ENCODE measurements around the gene JADE1. TPM values are rescaled to one million over a fixed set of nuclear protein-coding genes. Genes with fewer than 3 reads are reported as not detected.
A peak's percentile ranks its signal among the peaks of the same experiment; 100 is the strongest.

The JADE1 gene
- total and polyA plus RNA-seq, 4 donors, result 16.8 to 32.3 (median 25.4) TPM

- Histone ChIP-seq H3K4me3 (ENCODE audit: low read depth, low read length) (no peak overlapping the region), H3K36me3 (ENCODE audit: control insufficient read depth, insufficient read depth, low read length) (no peaks in the 10 kb centered on the region), H3K9me3 (ENCODE audit: control insufficient read depth, insufficient read depth, low read length) (no peaks in the 10 kb centered on the region), H3K27me3 (ENCODE audit: control insufficient read depth, insufficient read depth, low read length) (no peaks in the 10 kb centered on the region), H3K27ac (ENCODE audit: low read depth, low read length) (no peak overlapping the region), H3K4me1 (ENCODE audit: control insufficient read depth, insufficient read depth, low read length) (no peaks in the 10 kb centered on the region)
- WGBS (ENCODE audit: insufficient coverage), result 100% methylated on average over 2 of the region's 2 CpGs
- DNase-seq (ENCODE audit: low read depth in 4 of 6, low spot score in 6 of 6), result no peak
These were observed 11.7 kb downstream of the JADE1 start for GRCh38 chr4:128821151-128821550.

DNA sequence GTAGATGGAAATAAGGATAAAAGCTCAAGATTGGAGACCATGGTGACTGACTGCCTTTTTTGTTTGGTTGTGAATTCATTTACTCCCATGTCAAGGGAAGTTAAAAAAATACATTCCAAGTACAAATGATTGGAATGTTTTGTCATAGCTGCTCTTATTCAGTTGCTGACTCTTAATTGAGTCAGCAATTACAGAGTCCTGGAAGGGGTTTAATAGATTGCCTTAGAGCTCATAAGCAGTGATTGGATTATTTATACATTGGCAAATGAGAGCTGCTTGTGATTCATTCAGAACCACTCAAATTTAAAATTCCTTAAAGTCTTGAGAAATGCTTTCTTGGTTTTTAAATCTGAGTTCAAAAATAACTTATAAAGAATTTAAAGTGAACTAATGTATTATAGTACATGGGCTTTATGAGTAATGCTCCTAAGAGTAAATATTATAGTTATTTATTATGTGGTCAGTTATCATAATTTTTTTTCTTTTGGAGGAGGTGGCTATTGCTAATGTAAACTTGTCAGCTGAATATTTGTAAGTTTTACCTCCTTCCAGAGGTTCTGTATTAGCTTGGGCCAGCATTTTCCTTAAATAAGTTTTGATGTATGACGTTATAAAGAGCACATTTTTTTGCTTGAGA is 13.6 kb downstream of the JADE1 start:
- WGBS (ENCODE audit: insufficient coverage), result no CpG with 5 or more reads among the region's 1 CpG
- Histone ChIP-seq H3K4me1 (ENCODE audit: control insufficient read depth, insufficient read depth, low read length) (no peaks in the 10 kb centered on the region), H3K27me3 (ENCODE audit: control insufficient read depth, insufficient read depth, low read length) (no peaks in the 10 kb centered on the region), H3K36me3 (ENCODE audit: control insufficient read depth, insufficient read depth, low read length) (no peaks in the 10 kb centered on the region), H3K9me3 (ENCODE audit: control insufficient read depth, insufficient read depth, low read length) (no peaks in the 10 kb centered on the region), H3K4me3 (ENCODE audit: low read depth, low read length) (no peak overlapping the region), H3K27ac (ENCODE audit: low read depth, low read length) (no peak overlapping the region)
- peak in 1 of 6 donors; percentile 25 for DNase-seq (ENCODE audit: low read depth in 4 of 6, low spot score in 6 of 6)

DNA sequence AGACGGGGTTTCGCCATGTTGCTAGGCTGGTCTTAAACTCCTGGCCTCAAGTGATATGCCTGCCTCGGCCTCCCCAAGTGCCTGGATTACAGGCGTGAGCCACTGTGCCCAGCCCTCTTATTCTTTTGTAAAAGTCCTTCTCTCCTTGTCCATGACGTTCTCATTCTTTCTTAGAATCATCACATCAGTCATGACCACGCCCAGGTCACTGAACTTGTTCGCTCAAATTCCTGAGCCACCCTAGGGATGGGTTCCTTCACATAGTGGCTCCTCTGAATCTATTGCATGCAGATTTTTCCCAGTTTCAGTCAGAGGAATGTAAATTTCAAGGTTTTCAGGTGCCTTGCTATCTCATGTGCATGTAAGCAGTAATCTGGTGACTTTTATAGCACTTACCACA is 15.7 kb downstream of the JADE1 start:
- H3K4me3 ChIP-seq (ENCODE audit: low read depth, low read length), result no peak overlapping the region
- no peak overlapping the region for H3K27ac ChIP-seq (ENCODE audit: low read depth, low read length)
- H3K27me3 ChIP-seq (ENCODE audit: control insufficient read depth, insufficient read depth, low read length), result no peaks in the 10 kb centered on the region
- no peaks in the 10 kb centered on the region for H3K4me1 ChIP-seq (ENCODE audit: control insufficient read depth, insufficient read depth, low read length)
- DNase-seq (ENCODE audit: low read depth in 4 of 6, low spot score in 6 of 6), result no peak
- H3K36me3 ChIP-seq (ENCODE audit: control insufficient read depth, insufficient read depth, low read length), result no peaks in the 10 kb centered on the region
- peaks cover 2% of the 10 kb centered on the region for H3K9me3 ChIP-seq (ENCODE audit: control insufficient read depth, insufficient read depth, low read length)
- 87% methylated on average over 7 of the region's 7 CpGs for WGBS (ENCODE audit: insufficient coverage)

GRCh38 chr4:128827296-128827695 is 17.8 kb downstream of the JADE1 start:
- no peak for DNase-seq (ENCODE audit: low read depth in 4 of 6, low spot score in 6 of 6)
- H3K27me3 ChIP-seq (ENCODE audit: control insufficient read depth, insufficient read depth, low read length), result no peaks in the 10 kb centered on the region
- peaks cover 2% of the 10 kb centered on the region for H3K9me3 ChIP-seq (ENCODE audit: control insufficient read depth, insufficient read depth, low read length)
- H3K36me3 ChIP-seq (ENCODE audit: control insufficient read depth, insufficient read depth, low read length), result no peaks in the 10 kb centered on the region
- no peak overlapping the region for H3K27ac ChIP-seq (ENCODE audit: low read depth, low read length)
- H3K4me3 ChIP-seq (ENCODE audit: low read depth, low read length), result no peak overlapping the region
- peaks cover 4% of the 10 kb centered on the region for H3K4me1 ChIP-seq (ENCODE audit: control insufficient read depth, insufficient read depth, low read length)

DNA sequence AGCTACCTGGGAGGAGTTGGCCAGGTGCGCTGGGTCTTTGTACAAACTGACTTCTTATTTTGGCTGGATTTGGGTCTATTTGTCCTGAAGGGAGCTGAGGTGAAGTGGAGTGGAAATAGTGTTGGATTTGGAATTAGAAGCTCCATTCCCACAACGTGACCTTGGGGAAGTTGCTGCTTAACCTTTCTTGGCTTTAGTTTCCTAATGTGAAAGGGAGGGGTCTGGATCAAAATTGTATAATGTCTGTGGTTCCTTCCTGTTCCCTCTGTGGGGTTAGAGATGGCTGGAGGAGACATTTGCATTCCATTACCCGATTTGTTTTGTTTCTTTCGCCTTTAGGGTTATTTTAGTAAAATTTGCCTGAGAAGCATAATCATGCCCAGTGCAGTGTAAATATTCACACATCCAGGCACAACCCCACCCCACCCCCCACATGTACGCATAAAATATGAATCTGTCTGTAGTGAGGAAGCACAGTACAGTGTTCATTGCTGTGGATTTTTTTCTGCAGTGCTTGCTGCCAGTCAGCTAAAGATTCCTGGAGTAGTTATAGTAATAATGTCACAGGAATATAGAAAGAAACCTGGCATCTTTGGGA is 21.5 kb downstream of the JADE1 start:
- peaks cover 10% of the 10 kb centered on the region for H3K36me3 ChIP-seq (ENCODE audit: control insufficient read depth, insufficient read depth, low read length)
- H3K4me1 ChIP-seq (ENCODE audit: control insufficient read depth, insufficient read depth, low read length), result peaks cover 16% of the 10 kb centered on the region
- WGBS (ENCODE audit: insufficient coverage), result 10% methylated on average over 1 of the region's 5 CpGs
- DNase-seq (ENCODE audit: low read depth in 4 of 6, low spot score in 6 of 6), result peak in 2 of 6 donors; percentile 22 to 38
- no peak overlapping the region for H3K27ac ChIP-seq (ENCODE audit: low read depth, low read length)
- no peaks in the 10 kb centered on the region for H3K27me3 ChIP-seq (ENCODE audit: control insufficient read depth, insufficient read depth, low read length)
- peaks cover 2% of the 10 kb centered on the region for H3K9me3 ChIP-seq (ENCODE audit: control insufficient read depth, insufficient read depth, low read length)
- no peak overlapping the region for H3K4me3 ChIP-seq (ENCODE audit: low read depth, low read length)

- peaks cover 16% of the 10 kb centered on the region for H3K4me1 ChIP-seq (ENCODE audit: control insufficient read depth, insufficient read depth, low read length)
- peak in 3 of 6 donors; percentile 31 to 80 (median 65) for DNase-seq (ENCODE audit: low read depth in 4 of 6, low spot score in 6 of 6)
- peak overlapping the region; percentile 53 for H3K27ac ChIP-seq (ENCODE audit: low read depth, low read length)
- H3K4me3 ChIP-seq (ENCODE audit: low read depth, low read length), result no peak overlapping the region
- WGBS (ENCODE audit: insufficient coverage), result 13% methylated on average over 5 of the region's 8 CpGs
- H3K27me3 ChIP-seq (ENCODE audit: control insufficient read depth, insufficient read depth, low read length), result no peaks in the 10 kb centered on the region
- H3K9me3 ChIP-seq (ENCODE audit: control insufficient read depth, insufficient read depth, low read length), result peaks cover 2% of the 10 kb centered on the region
- peaks cover 10% of the 10 kb centered on the region for H3K36me3 ChIP-seq (ENCODE audit: control insufficient read depth, insufficient read depth, low read length)
These were observed 22.2 kb downstream of the JADE1 start for GRCh38 chr4:128831531-128832242.

DNA sequence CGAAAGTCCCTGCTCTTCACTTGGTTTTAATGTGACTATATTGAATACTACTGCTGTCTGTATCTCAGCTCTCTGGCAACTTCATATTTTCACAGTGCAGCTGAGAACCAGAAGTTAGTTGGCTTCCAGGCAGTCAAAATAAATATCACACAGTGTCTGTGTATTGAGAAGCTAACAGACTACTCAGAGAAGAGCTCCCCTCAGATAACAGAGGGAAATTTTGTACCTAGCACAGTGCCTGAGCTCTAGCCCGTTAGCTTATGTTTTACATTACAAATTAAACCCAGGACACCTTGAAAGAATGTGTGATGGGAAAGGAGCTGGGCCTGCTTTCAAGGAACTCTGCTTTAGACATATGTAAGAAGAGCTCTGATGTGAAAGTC is 22.7 kb downstream of the JADE1 start:
- H3K27me3 ChIP-seq (ENCODE audit: control insufficient read depth, insufficient read depth, low read length), result no peaks in the 10 kb centered on the region
- H3K27ac ChIP-seq (ENCODE audit: low read depth, low read length), result no peak overlapping the region
- H3K4me1 ChIP-seq (ENCODE audit: control insufficient read depth, insufficient read depth, low read length), result peaks cover 16% of the 10 kb centered on the region
- H3K4me3 ChIP-seq (ENCODE audit: low read depth, low read length), result no peak overlapping the region
- peaks cover 2% of the 10 kb centered on the region for H3K9me3 ChIP-seq (ENCODE audit: control insufficient read depth, insufficient read depth, low read length)
- WGBS (ENCODE audit: insufficient coverage), result no CpG with 5 or more reads among the region's 2 CpGs
- peak in 2 of 6 donors; percentile 13 to 46 for DNase-seq (ENCODE audit: low read depth in 4 of 6, low spot score in 6 of 6)
- peaks cover 10% of the 10 kb centered on the region for H3K36me3 ChIP-seq (ENCODE audit: control insufficient read depth, insufficient read depth, low read length)

GRCh38 chr4:128835498-128836222 is 26.2 kb downstream of the JADE1 start:
- no peak overlapping the region for H3K27ac ChIP-seq (ENCODE audit: low read depth, low read length)
- peaks cover 16% of the 10 kb centered on the region for H3K4me1 ChIP-seq (ENCODE audit: control insufficient read depth, insufficient read depth, low read length)
- peaks cover 10% of the 10 kb centered on the region for H3K36me3 ChIP-seq (ENCODE audit: control insufficient read depth, insufficient read depth, low read length)
- no peak overlapping the region for H3K4me3 ChIP-seq (ENCODE audit: low read depth, low read length)
- no peaks in the 10 kb centered on the region for H3K27me3 ChIP-seq (ENCODE audit: control insufficient read depth, insufficient read depth, low read length)
- 65% methylated on average over 6 of the region's 8 CpGs for WGBS (ENCODE audit: insufficient coverage)
- peak in 2 of 6 donors; percentile 42 to 63 for DNase-seq (ENCODE audit: low read depth in 4 of 6, low spot score in 6 of 6)
- no peaks in the 10 kb centered on the region for H3K9me3 ChIP-seq (ENCODE audit: control insufficient read depth, insufficient read depth, low read length)

GRCh38 chr4:128837198-128837597 is 27.7 kb downstream of the JADE1 start:
- no peak for DNase-seq (ENCODE audit: low read depth in 4 of 6, low spot score in 6 of 6)
- Histone ChIP-seq H3K27ac (ENCODE audit: low read depth, low read length) (no peak overlapping the region), H3K4me1 (ENCODE audit: control insufficient read depth, insufficient read depth, low read length) (peaks cover 12% of the 10 kb centered on the region), H3K9me3 (ENCODE audit: control insufficient read depth, insufficient read depth, low read length) (no peaks in the 10 kb centered on the region), H3K4me3 (ENCODE audit: low read depth, low read length) (no peak overlapping the region), H3K36me3 (ENCODE audit: control insufficient read depth, insufficient read depth, low read length) (peaks cover 10% of the 10 kb centered on the region), H3K27me3 (ENCODE audit: control insufficient read depth, insufficient read depth, low read length) (no peaks in the 10 kb centered on the region)
- no CpG with 5 or more reads among the region's 2 CpGs for WGBS (ENCODE audit: insufficient coverage)

All from spinal cord (tissue), 10 donors.